HG03025 (cell line): ENCODE measurements around the gene NTSR1.

Experiments used
- ATAC-seq: cut with Tn5 transposase; IDR thresholded peaks from one replicate; pipeline ENCODE4 v1.9.1; 2021; ENCODE audit warnings: mild to moderate bottlenecking, moderate library complexity; ENCODE audit not compliant: unreplicated experiment, low FRiP score

Gene NTSR1

GRCh38 chr20:62809530-62810428 lies 101.1 kb downstream of the NTSR1 start:
- ATAC-seq, result no peak

GRCh38 chr20:62811320-62811719 lies 102.7 kb downstream of the NTSR1 start:
- no peak for ATAC-seq

DNA sequence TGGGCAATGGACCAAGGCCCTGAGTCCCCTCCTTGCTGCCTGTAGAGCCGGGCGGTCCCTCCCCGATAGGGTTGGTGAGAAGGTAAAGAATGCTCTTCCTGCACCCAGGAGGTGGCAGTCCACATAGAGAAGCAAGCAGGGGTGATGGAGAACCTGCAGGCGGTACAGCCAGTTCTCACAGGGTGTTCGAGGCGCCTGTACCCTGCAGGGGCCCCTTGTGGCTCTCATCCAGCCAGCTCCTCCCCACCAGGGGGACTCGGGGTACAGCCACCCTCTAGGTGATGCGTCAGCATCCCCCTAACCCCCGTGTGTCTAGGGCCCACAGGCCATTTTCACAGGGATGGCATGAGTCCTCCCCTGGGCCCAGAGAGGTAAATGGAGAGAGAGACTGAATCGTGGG lies 103.1 kb downstream of the NTSR1 start:
- no peak for ATAC-seq
